HG03097 (cell line): ENCODE results near the gene CIAPIN1.

ENCODE experiments used
- ATAC-seq: cut with Tn5 transposase; IDR thresholded peaks from one replicate; pipeline ENCODE4 v1.9.1; 2021; ENCODE audit not compliant: unreplicated experiment, low FRiP score

CIAPIN1 gene

DNA sequence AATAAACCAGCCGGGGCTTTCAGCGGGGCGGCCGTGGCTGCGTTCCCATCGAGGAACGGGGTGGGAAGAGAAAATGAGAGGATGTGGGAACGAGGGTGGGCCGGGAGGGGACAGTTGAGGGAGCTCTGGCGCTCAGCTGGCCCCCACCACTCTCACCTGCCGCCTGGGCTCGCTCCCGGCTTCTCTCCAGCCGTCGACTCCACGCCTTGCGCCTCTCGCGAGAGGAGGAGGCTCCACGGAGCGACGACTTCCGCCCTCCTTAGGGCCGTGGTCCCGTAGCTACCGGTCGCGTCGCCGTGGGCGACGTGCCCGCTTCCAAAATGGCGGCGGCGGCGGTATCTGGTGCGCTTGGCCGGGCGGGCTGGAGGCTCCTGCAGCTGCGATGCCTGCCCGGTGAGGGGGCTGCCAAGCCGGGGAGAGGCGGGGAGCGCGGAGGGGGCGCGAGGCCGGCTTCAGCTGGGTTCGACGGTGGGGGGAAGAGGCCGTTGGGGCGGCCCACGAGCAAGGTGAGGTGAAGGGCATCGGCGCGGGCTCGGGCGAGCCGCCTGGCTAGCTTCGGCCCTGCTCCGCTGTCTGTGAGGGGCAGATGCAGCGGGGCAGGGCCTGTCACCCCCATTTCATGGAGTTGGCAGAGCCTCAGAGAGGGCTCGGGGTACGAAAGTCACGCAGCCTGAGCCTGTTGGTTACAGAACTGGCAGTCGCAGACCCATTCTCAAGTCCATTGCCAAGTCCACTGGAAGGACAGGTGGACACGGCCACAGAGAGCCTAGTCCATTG, at the start of gene CIAPIN1, which contains the start of gene COQ9:
Gene CIAPIN1, minus strand, starts transcription at position 200 of the 777 bp plus-strand sequence. CDS start 6,457 bp downstream, outside the sequence.
Gene COQ9, plus strand, starts transcription at position 294 of the 777 bp plus-strand sequence. Its CDS starts 27 bp downstream, at position 321.
- ATAC-seq, result peak; percentile 96

DNA sequence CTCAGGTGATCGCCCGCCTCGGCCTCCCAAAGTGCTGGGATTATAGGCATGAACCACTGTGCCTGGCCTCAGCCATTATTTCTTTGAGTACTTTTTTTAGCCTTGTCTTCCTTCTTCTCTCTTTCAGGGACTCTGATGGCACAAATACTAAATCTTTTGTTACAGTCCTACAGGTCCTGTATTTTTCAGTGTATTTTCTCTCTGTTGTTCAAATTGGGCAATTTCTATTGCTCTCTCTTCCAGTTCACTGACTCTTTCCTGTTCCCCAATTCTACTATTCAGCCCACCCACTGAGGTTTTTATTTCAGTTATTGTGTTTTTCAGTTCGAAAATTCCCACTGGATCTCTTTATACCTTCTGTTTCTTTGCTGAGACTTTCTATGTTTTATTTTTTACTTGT, 46.6 kb upstream of the CIAPIN1 start:
- ATAC-seq, result no peak

DNA sequence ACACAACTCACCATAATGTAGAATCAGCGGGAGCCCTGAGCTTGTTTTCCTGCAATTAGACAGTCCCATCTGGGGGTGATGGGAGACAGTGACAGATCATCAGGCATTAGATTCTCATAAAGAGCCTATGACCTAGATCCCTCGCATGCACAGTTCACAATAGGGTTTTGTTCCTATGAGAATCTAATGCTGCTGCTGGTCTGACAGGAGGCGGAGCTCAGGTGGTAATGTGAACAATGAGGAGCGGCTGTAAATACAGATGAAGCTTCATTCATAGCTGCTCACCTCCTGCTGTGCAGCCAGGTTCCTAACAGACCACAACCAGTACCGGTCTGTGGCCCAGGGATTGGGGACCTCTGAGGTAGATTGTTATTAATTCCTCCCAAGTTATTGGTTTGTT, 42.0 kb upstream of the CIAPIN1 start:
- ATAC-seq, result no peak

DNA sequence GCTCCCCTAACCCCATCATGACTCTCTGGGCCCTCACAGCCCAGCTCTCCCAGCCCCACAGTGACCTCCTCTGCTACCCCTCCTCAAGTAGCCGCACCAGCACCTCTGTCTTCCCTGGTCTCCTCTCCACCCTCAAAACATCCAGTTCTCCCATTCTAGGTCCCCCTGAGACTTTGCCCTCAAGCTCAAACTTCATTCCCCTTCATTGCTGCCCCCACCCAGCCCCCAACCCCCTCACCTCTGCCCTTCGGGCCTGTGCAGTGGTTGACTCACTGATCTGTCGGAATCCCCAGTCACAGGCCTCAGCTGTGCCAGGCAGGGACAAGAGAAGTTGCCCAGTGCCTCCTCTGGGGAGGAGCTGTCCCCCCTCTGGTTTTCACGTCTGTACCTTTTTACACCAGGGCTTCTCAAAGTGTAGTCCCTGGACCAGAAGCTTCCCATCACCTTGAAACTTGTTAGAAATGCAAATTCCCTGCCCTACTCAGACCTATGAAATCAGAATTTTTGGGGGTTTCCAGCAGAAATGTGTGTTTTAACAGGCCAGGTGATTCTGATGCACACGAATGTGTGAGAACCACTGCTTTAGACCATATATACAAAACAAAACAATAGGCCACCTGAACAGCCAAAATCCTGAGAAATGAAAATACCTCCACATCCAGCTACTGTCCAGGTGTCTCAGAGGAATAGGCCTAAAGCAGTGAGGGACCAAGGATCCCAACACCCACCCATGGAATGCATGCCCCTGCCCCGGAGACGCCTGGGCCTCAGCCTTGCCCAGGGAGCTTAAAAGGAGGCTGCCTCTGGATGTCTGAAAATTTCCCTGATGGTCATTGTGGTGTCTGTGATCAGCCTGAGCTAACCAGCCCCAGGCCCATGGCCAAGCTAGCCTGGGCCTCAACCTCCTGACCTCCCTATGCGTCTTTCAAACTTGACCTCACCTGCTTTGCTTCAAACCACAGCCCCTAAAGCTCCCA, 40.0 kb upstream of the CIAPIN1 start:
- ATAC-seq, result no peak

DNA sequence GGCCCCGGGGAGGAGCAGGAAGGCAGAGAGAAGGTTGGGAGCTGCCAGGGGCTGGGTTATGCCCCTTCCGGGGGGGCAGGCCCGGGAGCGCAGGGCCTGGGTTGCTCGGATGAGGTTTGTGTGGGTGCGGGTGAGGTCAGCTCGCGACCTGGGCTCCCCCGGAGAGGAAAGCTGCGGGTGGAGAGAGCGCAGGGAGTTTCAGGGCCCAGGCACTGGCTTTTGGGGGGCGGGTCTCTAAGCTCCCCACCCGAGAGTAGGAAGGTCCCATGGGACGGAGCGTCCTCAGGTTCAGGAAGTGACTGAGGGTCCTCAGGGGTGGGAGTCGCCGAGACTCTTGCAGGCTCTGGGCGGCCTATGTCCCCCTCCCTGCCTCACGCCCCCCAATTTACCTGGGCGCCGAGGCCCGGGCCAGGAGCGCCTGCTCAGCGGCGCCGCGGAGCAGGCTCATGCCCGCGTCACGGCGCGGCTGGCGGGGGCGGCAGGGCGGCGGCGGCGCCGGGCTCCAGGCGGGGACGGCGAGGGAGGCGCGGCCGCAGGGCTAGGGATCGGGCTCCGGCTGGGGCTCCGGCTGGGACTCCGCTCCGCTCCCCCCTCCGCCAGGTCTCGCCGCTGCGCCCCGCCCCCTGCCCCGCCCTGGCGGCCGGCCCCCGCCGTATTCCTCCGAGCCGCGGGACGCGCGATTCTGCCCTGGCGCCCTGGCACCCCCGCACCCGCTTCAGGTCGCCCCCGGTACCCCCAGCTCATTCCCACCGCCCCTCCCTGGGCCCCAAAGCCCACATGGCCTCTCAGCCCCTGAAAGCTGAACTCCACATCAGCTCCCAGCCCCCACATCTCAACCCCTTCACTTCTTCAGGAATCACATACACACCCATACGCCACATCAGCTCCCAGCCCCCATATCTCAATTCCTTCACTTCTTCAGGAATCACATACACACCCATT, 39.0 kb upstream of the CIAPIN1 start, which contains the start of gene DOK4:
Gene DOK4, minus strand, starts transcription at position 578 of the 942 bp plus-strand sequence. CDS start 6,986 bp downstream, outside the sequence.
- peak; percentile 87 for ATAC-seq

DNA sequence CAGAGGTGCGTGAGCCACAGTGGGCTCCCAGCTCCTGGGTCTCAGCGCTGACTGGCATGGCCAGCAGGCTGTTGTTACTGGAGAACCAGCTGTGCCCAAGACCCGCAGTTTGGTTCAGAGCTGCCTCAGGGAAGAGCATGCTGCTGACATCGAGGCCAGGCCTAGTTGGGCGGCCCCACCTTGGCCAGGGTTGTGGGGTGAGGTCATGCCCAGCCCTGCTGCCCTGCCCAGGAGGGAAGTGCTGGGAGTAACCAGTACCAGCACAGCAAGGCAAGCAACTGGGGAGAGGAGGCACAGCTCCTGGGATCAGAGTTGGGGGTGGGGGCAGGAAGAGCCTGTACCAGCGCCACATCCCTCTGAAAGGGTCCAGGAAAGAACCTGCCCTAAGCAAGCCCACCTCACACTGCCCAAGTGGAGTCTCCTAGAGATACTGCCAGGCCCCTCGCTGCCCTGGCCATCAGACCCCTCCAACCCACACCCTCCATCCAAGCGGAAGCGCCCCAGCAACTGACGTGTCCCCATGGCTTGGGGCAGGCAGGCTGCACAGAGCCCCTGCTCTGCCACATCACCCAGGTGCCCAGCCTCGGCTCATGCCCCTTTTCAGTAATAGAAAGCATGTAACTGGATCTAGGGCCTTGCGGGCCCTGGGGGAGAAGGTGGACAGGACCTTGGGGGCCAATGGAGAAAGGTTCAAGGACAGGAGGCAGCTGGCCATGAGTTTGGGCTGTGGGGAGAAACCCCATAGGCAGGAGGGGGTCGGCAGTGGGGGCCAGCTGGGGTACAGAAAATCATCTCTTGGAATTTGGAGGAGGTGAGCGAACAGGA, 38.1 kb upstream of the CIAPIN1 start:
- ATAC-seq, result no peak

DNA sequence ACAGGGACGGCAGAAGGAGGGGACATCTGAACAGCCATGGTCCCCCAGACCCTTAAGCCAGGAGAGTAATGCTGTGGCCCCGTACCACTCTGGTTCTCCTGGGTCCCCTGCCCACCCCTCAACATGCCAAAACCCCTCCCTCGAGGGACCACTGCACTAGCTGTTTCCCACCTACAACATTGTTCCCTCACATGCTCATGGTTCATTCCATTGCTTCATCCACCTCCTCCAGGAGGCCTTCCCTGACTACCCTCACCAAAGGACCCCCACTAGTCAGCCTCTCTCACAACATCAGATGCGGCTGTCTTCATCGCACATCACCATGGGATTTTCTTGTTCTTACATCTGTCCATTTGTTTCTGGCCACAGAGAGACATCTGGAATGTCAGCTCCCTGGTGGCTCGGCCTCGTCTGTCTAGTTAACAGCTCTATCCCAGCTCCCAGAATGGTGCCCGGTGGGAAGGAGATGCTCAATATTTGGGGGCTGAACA, 37.4 kb upstream of the CIAPIN1 start:
- no peak for ATAC-seq

DNA sequence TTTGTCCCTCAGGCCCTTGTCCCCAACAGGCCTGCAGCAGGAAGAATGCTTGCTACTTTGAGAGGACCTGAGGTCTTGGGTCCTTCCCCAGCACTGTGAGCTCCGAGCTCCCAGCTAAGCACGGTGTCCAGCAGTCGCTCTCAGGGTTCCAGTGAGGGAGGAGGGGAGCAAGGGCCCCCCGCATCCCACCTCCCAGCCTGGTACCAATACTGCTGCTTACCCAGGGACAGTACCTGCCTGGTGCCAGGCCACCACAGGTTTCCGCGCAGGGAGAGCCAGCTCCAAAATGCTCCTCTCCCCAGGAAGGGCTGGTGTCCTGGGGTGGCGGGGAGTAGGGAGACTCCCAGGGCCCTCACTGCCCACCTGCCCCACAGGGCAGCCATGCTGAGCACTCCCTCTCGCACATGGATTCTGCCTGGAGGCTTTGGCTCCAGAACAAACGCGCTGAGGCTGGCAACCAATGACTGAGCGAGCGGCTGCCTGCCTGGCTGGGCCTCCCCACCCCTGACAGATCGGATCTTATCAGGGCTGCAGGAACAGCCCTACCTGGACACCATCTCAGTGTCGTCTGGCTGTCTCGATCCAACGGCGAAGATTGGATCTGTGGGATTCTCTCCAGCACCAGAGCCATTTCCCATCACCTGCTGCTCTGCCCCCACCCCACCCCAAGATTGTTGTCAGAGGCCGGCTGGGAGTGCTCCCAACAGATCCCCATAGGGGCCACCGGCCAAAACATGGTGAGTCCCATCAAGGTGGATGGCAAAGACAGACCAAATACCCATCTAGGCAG, 36.7 kb upstream of the CIAPIN1 start:
- no peak for ATAC-seq

DNA sequence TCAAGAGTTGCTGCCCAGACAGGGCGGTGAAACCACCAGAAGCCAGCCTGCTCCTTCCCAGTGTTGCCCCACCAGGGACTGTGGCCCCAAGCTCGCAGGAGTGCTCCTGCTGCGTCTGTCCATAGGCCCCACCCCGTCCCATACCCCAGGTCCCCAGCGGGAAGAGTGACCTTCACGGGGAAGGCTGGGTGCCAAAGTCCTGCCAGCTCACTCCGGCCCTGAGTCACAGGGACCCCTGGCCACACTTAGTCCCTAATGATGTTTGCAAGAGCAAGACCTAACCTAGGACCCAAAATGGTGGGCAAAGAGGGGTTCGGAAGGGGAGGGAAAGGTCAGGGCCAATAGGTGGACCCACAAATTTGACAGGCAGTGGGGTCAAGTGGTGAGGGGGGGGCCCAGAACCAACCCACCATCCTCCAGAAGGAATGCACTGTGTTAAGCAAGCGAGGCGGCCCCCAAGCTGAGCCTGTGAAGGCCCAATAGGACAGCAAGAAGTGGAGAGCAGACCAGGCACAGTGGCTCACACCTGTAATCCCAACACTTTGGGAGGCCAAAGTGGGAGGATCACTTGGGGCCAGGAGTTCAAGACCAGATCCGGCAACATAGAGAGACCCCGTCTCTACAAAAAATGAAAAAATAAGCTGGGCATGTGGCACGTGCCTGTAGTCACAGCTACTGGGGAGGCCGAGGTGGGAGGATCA, 35.8 kb upstream of the CIAPIN1 start:
- no peak for ATAC-seq

DNA sequence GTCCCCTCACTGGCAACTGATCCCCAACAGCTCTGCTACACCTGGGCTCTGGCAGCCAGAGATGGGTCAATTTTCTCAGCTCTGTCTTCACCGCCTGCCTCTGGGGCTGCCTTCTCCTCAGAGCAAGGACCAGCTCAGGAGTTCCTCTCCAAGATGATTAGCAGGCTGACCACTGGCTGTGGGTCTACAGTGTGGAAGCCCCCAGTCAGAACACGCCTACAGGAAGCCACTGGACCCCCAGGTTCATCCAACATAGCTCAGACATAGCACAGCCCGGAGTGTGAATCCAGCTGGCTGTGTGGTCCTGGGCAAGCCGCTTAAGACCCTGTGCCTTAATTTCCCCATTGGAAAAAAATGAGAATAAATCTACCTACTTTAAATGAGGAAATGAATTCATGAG, 34.2 kb upstream of the CIAPIN1 start:
- ATAC-seq, result no peak

DNA sequence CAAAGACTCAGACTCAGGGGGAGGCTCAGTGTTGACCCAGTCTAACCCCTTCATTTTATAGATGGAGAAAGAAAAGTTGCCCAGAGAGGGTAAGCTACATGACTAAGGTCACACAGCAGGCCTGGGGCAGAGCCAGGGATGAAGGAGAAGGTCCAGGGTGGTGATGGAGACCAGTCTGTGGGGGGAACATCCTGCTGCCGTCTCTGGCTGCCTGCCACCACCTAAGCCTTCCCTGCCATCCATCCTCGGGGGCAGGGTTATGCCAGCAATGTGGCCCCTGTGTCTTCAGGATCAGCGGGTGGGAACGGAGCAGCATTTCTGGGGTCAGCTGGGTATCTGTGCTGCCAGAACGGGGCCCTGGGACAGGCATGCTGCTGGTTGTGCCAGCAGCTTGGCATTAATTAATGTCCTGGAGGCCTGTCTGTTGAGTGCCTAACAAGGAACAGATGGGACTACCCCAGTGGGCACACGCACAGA, 33.6 kb upstream of the CIAPIN1 start:
- ATAC-seq, result no peak

DNA sequence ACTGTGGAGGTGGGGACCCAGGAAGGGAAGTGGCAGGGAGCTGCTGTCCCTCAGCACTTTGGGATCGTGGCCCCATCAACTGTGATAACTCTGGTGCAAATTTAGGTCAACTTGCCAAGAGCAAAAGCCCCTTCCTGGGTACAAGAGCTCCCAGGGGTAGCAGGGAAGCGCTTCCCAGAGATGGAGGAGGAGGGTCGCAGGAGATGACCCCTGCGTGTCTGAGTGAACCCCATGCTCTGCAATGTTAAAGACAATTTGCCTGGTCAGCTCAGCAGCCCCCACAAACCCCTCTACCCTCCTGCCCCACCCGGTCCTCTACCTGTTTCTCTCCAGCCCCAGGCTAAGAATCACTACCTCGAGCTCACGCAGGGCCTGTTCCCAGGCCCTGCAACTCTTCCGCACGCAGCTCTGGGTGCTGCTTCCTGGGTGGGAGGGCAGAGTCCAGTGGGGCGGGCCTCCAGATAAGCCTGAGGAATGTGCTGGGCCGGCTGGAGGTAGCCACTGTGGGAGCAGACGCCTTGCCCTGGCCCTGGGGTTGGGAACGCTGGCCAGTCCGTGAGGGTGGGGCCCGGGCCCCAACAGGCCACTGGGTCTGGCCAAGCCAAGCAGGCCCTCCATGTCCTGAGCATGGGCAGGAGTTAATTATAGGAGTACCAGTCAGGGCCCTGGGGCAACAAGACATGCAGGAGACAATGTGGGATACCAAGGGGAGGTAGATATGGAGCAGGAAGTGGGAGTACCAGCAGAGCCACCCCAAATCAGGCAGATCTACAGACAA, 33.0 kb upstream of the CIAPIN1 start:
- ATAC-seq, result no peak

DNA sequence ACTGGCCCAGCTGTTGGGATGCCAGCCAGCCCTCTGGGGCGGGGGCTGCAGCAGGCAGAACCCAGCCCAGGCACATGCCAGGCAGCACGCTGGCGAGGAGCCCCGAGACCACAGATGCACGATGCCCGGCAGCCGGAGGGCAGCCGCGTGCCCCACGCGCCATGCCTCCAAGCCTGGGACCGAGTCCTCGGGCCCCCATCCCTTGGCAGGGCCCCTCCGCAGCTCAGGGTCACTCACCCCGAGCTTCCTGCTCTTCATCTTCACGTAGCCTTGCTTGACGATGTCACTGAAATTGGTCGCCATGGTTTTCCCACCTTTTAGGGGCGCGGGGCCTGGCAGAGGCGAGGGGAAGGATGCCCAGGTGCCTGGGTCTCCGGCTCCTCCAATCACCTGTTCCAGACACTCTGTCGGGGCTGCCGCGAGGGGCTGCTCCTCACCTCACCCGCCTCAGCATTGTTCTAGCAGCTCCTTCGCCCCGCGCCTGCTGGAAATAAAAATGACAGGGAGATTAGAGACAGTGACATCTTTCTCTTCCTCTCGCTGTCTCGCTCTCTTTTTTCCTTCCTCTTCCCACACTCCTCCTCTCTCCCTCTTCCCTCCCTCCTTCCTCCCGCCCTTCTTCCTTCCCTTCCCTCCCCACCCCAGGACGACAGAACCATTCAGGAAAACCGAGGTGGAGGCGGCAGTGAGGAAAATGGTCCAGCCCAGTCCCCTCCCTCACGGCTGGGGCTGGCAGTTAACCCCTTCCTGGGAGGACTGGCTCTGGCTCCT, 32.2 kb upstream of the CIAPIN1 start:
- ATAC-seq, result no peak

DNA sequence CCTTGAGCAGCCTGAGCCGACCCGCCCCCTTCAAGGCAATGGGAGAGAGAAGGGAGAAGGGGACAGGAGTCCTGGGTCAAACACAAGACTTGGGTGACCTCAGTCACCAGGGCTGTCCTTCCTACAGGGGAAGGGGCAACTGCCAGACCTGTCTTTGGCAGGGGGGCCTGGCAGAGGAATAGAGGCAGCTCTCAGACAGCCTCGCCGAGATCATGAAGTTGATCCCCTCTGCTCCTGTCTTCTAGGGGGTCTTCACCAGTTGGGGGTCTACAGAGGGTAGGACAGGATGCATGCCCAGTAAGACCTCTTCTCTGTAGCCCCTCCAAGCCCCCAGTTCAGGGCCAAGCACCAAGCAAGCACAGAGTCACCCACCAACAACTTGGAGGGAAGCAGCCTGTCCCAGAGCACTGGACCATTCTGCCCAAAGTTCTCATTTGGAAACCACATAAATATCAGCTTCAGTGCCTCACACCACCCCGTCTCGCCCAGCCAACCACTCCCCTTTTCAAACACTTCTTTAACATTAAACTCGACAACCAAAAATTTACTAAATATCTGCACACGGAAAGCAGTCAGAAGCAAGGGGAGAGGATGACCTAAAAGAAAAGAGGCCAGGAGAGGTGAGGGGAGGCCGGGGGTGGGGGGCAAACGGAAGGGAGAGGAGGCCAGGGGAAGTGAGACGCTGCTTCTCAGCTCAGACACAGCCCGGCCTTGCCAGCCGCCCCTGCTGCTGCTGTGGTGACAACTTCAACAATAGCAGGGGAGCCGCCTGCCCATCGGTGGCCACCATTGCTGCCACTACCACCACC, 31.4 kb upstream of the CIAPIN1 start:
- no peak for ATAC-seq

DNA sequence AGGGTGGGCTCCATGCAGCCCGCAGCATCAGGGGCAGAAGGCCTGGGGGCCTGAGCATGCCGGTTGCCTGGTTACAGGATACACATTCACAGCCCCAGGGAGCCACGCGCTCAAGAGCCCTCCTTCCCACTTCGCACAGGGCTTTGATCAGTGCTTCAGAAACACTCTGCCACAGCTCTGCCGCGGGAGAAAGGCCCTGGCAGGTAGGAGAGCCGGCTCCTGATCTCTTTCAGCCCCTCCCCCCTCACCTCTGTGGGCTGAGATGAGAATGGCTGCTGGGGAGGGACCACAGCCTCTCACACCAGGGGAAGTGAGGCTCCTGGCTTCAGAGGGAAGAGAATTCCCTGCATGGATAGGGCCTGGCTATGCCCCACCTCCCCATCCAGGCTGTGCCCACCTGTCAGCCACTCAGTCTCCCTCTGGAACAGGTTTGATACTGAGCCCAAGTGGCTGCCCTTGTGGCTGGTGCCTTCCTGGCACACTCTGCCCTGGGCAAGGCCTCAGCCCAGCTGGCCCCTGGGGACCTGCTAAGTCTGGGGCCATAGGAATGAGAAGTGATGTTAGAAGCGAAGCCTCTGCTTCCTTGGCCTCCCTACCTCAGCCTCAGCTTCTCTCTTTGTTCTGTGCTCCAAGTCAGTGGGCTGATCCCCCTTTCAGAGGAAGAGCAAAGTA, 30.5 kb upstream of the CIAPIN1 start:
- no peak for ATAC-seq
